Neural cell (in vitro differentiated cells): Measurements from ENCODE around the gene COL8A1. TPM values are rescaled to one million over a fixed set of nuclear protein-coding genes. Genes with fewer than 3 reads are reported as not detected.

Experiments used
- H2AFZ ChIP-seq: fragments of 200-600, 300-800 bp; sonication (generic), shearing (Covaris generic); 2 replicates; pipeline ENCODE4 v1.6.0; 2014; ENCODE audit warnings: low read depth, mild to moderate bottlenecking, antibody characterized with exemption, low read length, moderate library complexity
- H3F3A ChIP-seq: fragments of 200-600 bp; shearing (Covaris generic); 2 replicates; pipeline ENCODE4 v1.6.1; 2016; ENCODE audit warnings: mild to moderate bottlenecking, moderate library complexity, mixed read lengths, antibody characterized with exemption, low read length; ENCODE audit not compliant: insufficient read depth, poor library complexity, severe bottlenecking
- H3K27ac ChIP-seq: fragments of 200-600, 300-800 bp; sonication (generic), shearing (Covaris generic); 2 replicates; pipeline ENCODE4 v1.5.1; 2014; ENCODE audit warnings: mild to moderate bottlenecking, low read length, moderate library complexity
- H3K27me3 ChIP-seq: fragments of 300-800, 200-600 bp; sonication (generic), shearing (Covaris generic); 2 replicates; pipeline ENCODE4 v1.6.0; 2014; ENCODE audit warnings: mild to moderate bottlenecking, low read depth, low read length, moderate library complexity; ENCODE audit not compliant: insufficient read depth
- H3K36me3 ChIP-seq: fragments of 300-800, 200-600 bp; sonication (generic), shearing (Covaris generic); 2 replicates; pipeline ENCODE4 v1.5.1; 2014; ENCODE audit warnings: mild to moderate bottlenecking, antibody characterized with exemption, low read length, moderate library complexity; ENCODE audit not compliant: insufficient read depth
- H3K4me2 ChIP-seq: fragments of 300-800, 200-600 bp; sonication (generic), shearing (Covaris generic); 2 replicates; pipeline ENCODE4 v1.6.0; 2014; ENCODE audit warnings: mild to moderate bottlenecking, low read length
- H3K4me3 ChIP-seq: fragments of 300-800, 200-600 bp; sonication (generic), shearing (Covaris generic); 2 replicates; pipeline ENCODE4 v1.5.1; 2014; ENCODE audit warnings: mild to moderate bottlenecking, low read length, moderate library complexity
- H3K79me2 ChIP-seq: fragments of 200-600 bp; shearing (Covaris generic); replicated peaks from 2 replicates; pipeline ENCODE4 v1.6.0; 2014; ENCODE audit warnings: mild to moderate bottlenecking, low read length, moderate library complexity; ENCODE audit not compliant: insufficient read depth
- H3K9ac ChIP-seq: fragments of 300-800, 200-600 bp; sonication (generic), shearing (Covaris generic); 2 replicates; pipeline ENCODE4 v1.6.1; 2016; ENCODE audit warnings: mild to moderate bottlenecking, low read length, mixed read lengths
- H3K9me2 ChIP-seq: fragments of 200-600 bp; shearing (Covaris generic); 2 replicates; pipeline ENCODE4 v1.6.1; 2016; ENCODE audit warnings: mild to moderate bottlenecking, low read length, mixed read lengths; ENCODE audit not compliant: insufficient read depth
- H3K9me3 ChIP-seq: fragments of 200-600, 300-800 bp; sonication (generic), shearing (Covaris generic); 2 replicates; pipeline ENCODE4 v1.6.1; 2016; ENCODE audit warnings: mild to moderate bottlenecking, mixed run types, low read length, moderate library complexity, mixed read lengths
- H4K20me1 ChIP-seq: fragments of 200-600 bp; shearing (Covaris generic); 2 replicates; pipeline ENCODE4 v1.6.1; 2016; ENCODE audit warnings: mild to moderate bottlenecking, mixed run types; ENCODE audit not compliant: insufficient read depth
- CTCF ChIP-seq: fragments of 450-650 bp; IDR thresholded peaks from 2 replicates; pipeline ENCODE4 v1.5.1; 2014; ENCODE audit warnings: antibody characterized with exemption, mild to moderate bottlenecking, moderate library complexity; ENCODE audit not compliant: poor library complexity, severe bottlenecking
- EP300 ChIP-seq: fragments of 450-650 bp; conservative IDR thresholded peaks from 2 replicates; pipeline ENCODE4 v1.6.1; 2014; ENCODE audit warnings: antibody characterized with exemption, mild to moderate bottlenecking, moderate library complexity; ENCODE audit not compliant: poor library complexity, severe bottlenecking
- EZH2 ChIP-seq: fragments of 200-600, 300-800 bp; shearing (Covaris generic), sonication (generic); IDR thresholded peaks from 2 replicates; pipeline ENCODE4 v1.6.1; 2014; ENCODE audit warnings: antibody characterized with exemption, low read length, borderline replicate concordance, mild to moderate bottlenecking; ENCODE audit not compliant: insufficient read depth, poor library complexity, severe bottlenecking
- MXI1 ChIP-seq: fragments of 450-650 bp; conservative IDR thresholded peaks from 2 replicates; pipeline ENCODE4 v1.6.1; 2014; ENCODE audit warnings: antibody characterized with exemption, mild to moderate bottlenecking; ENCODE audit not compliant: poor library complexity, severe bottlenecking
- POLR2AphosphoS5 ChIP-seq: IDR thresholded peaks from 2 replicates; pipeline ENCODE4 v1.6.1; 2012
- TAF1 ChIP-seq: IDR thresholded peaks from 2 replicates; pipeline ENCODE4 v1.6.1; 2012; ENCODE audit warnings: low read depth
- polyA plus RNA-seq: library from polyadenylated mRNA; depleted of rRNA; stranded (reverse); fragments of >200 nt; gene quantifications from 2 replicates; pipeline ENCODE4 v1.2.3, GENCODE V29; 2014
- TF ChIP-seq, protein P1 (sequence below): IDR thresholded peaks from 2 replicates; pipeline ENCODE4 v1.6.1; 2012; ENCODE audit warnings: borderline replicate concordance

The COL8A1 gene
- polyA plus RNA-seq, 1 donor from 2014 or later: 0.04 TPM

GRCh38 chr3:99620077-99620767 lies 18.2 kb upstream of the COL8A1 start:
- no peak overlapping the region for H3K9ac ChIP-seq
- no peaks in the 10 kb centered on the region for H3F3A ChIP-seq
- no peaks in the 10 kb centered on the region for H3K27me3 ChIP-seq
- no peak overlapping the region for H3K4me3 ChIP-seq
- H3K79me2 ChIP-seq: no peaks in the 10 kb centered on the region
- no peak overlapping the region for H2AFZ ChIP-seq
- no peaks in the 10 kb centered on the region for H3K36me3 ChIP-seq
- no peak for TF ChIP-seq CTCF
- no peaks in the 10 kb centered on the region for H3K9me2 ChIP-seq
- H3K4me2 ChIP-seq: no peak overlapping the region
- H4K20me1 ChIP-seq: no peaks in the 10 kb centered on the region
- H3K27ac ChIP-seq: no peak overlapping the region
- H3K9me3 ChIP-seq: no peaks in the 10 kb centered on the region

DNA sequence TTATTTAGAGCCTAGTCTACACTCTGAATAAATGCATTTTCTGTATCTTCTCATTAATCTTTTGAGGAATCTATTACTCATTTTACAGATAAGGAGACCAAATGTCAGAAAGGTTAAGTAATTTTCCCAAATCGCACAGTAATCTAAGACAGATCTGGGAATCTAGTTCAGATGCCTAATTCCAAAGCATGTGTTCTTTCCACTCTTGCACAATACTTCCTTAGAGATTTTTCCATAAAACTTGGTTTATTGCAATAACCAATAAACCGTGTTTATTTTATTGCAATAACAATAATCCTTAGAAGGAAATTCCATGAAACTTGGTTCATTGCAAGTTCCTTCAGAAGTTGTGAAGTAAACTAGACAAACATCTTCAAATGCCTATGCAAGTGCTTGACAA lies 17.4 kb upstream of the COL8A1 start:
- Histone ChIP-seq H3K4me3 (no peak overlapping the region), H3K36me3 (no peaks in the 10 kb centered on the region), H2AFZ (no peak overlapping the region), H3F3A (no peaks in the 10 kb centered on the region), H3K9me3 (no peaks in the 10 kb centered on the region), H3K9ac (no peak overlapping the region), H4K20me1 (no peaks in the 10 kb centered on the region), H3K79me2 (no peaks in the 10 kb centered on the region), H3K9me2 (no peaks in the 10 kb centered on the region), H3K27me3 (no peaks in the 10 kb centered on the region), H3K4me2 (no peak overlapping the region), H3K27ac (no peak overlapping the region)
- TF ChIP-seq EZH2: no peak
- TF ChIP-seq TAF1: no peak

DNA sequence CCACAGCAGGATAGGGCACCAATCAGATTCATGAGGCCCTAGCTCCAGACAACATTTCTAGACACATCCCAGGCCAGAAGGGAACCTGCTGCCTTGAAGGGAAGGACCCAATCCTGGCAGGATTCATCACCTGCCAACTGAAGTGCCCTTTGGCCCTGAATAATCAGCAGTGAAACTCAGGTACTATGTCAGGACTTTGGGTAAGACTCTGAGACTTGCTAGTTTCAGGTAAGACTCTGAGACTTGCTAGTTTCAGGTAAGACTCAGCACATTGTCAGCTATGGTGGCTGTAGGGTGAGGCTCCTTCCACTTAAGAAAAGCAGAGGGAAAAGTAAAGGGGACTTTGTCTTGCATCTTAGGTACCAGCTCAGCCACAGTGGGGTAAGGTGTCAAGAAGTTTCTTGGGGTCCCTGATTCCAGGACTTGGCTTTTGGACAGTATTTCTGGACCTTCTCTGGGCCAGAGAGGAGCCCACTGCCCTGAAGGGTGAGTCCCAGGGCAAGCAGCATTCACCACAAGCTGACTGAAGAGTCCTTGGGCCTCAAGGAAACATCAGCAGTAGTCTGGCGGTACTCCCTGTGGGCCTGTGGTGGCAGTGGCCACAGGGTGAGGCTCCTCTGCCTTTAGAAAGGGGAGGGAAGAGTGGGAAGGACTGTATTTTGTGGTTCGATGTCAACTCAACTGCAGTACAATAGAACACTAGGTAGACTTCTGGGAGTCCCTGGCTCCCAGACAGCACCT lies 13.7 kb upstream of the COL8A1 start:
- Histone ChIP-seq H3F3A (no peaks in the 10 kb centered on the region), H3K27me3 (no peaks in the 10 kb centered on the region), H3K79me2 (no peaks in the 10 kb centered on the region), H4K20me1 (no peaks in the 10 kb centered on the region), H3K9me2 (no peaks in the 10 kb centered on the region), H3K9ac (no peak overlapping the region), H3K27ac (no peak overlapping the region), H2AFZ (no peak overlapping the region), H3K36me3 (no peaks in the 10 kb centered on the region), H3K9me3 (no peaks in the 10 kb centered on the region), H3K4me3 (no peak overlapping the region), H3K4me2 (no peak overlapping the region)
- TF ChIP-seq TAF1: no peak
- no peak for TF ChIP-seq MXI1
- no peak for TF ChIP-seq CTCF
- TF ChIP-seq, protein P1, sequence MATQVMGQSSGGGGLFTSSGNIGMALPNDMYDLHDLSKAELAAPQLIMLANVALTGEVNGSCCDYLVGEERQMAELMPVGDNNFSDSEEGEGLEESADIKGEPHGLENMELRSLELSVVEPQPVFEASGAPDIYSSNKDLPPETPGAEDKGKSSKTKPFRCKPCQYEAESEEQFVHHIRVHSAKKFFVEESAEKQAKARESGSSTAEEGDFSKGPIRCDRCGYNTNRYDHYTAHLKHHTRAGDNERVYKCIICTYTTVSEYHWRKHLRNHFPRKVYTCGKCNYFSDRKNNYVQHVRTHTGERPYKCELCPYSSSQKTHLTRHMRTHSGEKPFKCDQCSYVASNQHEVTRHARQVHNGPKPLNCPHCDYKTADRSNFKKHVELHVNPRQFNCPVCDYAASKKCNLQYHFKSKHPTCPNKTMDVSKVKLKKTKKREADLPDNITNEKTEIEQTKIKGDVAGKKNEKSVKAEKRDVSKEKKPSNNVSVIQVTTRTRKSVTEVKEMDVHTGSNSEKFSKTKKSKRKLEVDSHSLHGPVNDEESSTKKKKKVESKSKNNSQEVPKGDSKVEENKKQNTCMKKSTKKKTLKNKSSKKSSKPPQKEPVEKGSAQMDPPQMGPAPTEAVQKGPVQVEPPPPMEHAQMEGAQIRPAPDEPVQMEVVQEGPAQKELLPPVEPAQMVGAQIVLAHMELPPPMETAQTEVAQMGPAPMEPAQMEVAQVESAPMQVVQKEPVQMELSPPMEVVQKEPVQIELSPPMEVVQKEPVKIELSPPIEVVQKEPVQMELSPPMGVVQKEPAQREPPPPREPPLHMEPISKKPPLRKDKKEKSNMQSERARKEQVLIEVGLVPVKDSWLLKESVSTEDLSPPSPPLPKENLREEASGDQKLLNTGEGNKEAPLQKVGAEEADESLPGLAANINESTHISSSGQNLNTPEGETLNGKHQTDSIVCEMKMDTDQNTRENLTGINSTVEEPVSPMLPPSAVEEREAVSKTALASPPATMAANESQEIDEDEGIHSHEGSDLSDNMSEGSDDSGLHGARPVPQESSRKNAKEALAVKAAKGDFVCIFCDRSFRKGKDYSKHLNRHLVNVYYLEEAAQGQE: no peak
- TF ChIP-seq POLR2AphosphoS5: no peak
- TF ChIP-seq EP300: no peak
